Measurements from ENCODE around the gene CYB5D1.

GRCh38 chr17:7834542-7834956 is 23.3 kb upstream of the CYB5D1 start:
- TF ChIP-seq CTCF (IDR thresholded peaks at IDR 0.05) (no peak), POLR2A (IDR thresholded peaks at IDR 0.05) (peak; percentile 22), EP300 (IDR thresholded peaks at IDR 0.05) (no peak)

Data from ovary (tissue), 3 donors.